ENCODE measurements around the gene OR6K3. TPM values are rescaled to one million over a fixed set of nuclear protein-coding genes. Genes with fewer than 3 reads are reported as not detected.

Gene OR6K3
- total RNA-seq, 1 donor from 2014 or later: not detected

DNA sequence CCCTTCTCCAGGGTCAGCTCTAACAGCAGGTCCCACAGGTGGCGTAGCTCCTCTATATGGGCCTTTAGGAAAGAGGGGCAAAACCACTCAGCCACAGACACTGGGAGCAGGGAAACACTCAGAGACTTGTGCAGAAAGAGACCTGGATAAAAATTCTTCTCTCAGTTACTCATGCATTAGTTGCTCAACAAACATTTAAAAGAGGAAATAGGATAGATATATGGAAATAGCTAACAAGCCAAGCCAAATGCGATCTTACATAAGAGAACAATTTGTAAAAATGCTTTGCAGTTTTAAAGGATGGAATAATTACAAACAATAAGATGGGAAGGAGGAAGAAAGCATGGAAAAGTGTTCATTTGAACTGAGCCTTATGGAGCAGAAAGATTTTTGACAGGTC lies 38.9 kb downstream of the OR6K3 start:
- H3K4me3 Mint-ChIP-seq (ENCODE audit: low read depth): no peak overlapping the region
- peaks cover 2% of the 10 kb centered on the region for H3K4me1 Mint-ChIP-seq (ENCODE audit: low read depth)
- H3K27me3 Mint-ChIP-seq (ENCODE audit: low read depth): peaks cover 19% of the 10 kb centered on the region
- no peak for DNase-seq (ENCODE audit: low spot score)
- no peaks in the 10 kb centered on the region for H3K9me3 Mint-ChIP-seq
- H3K36me3 Mint-ChIP-seq (ENCODE audit: low read depth): no peaks in the 10 kb centered on the region
- intact Hi-C loops (cut with micrococcal nuclease): no loop called here
- H3K27ac Mint-ChIP-seq: no peak overlapping the region

DNA sequence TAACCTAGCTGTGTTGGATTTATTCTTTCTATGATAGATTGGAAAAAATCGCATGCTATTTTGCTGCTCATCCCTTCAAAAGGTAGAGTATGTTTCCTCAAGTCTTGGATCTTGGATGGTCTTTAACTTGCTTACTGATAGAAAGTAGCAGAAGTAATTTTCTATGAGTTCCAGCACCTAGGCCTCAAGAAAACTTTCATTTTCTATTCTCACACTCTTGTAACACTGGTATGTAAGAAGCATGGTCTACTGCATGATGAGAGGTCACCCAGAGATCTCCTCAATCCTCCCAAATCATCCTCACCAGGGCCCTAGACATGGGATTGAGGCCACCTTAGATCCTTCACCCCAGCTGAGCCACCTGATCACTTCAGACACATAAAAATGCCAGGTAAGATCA lies 41.2 kb downstream of the OR6K3 start:
- Mint-ChIP-seq H3K4me3 (ENCODE audit: low read depth) (no peak overlapping the region), H3K4me1 (ENCODE audit: low read depth) (peaks cover 4% of the 10 kb centered on the region), H3K9me3 (no peaks in the 10 kb centered on the region), H3K27ac (no peak overlapping the region), H3K36me3 (ENCODE audit: low read depth) (no peaks in the 10 kb centered on the region), H3K27me3 (ENCODE audit: low read depth) (peaks cover 18% of the 10 kb centered on the region)
- no peak for DNase-seq (ENCODE audit: low spot score)
- intact Hi-C loops (cut with micrococcal nuclease): no loop called here

DNA sequence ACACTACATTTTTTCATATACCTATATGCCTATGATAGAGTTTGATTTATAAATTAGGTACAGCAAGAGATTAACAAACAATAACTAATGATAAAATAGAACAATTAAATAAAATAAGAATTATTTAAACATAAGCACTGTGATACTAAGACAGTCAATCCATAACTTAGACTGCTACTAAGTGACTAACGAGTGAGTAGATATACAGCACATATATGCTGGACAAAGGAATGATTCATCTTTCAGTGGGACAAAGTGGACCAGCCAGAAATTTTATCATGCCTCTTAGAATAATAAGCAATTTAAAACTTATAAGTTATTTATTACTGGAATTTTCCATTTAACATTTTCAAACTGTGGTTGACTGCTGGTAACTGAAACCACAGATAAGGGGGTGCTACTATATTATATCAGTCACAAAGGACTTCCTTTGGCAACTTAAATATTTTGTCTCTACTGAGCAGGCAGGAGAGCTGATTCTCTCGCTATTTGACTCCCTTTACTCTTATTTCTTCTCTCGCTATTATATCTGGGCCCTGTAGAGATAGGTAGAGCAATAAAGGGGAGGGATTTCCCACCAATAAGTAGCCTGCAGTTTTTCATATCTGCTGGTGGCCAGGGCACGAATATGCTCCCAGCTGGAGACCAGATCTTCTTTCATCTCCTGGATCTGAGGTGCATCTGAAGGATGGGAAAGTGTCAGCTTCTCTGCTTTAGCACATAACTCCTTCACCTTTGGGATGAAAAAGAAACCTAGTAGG lies 44.8 kb downstream of the OR6K3 start:
- DNase-seq (ENCODE audit: low spot score): no peak
- Mint-ChIP-seq H3K4me1 (ENCODE audit: low read depth) (peaks cover 4% of the 10 kb centered on the region), H3K27me3 (ENCODE audit: low read depth) (peaks cover 16% of the 10 kb centered on the region), H3K4me3 (ENCODE audit: low read depth) (no peak overlapping the region), H3K9me3 (no peaks in the 10 kb centered on the region), H3K27ac (no peak overlapping the region), H3K36me3 (ENCODE audit: low read depth) (no peaks in the 10 kb centered on the region)
- intact Hi-C loops (cut with micrococcal nuclease): no loop called here

DNA sequence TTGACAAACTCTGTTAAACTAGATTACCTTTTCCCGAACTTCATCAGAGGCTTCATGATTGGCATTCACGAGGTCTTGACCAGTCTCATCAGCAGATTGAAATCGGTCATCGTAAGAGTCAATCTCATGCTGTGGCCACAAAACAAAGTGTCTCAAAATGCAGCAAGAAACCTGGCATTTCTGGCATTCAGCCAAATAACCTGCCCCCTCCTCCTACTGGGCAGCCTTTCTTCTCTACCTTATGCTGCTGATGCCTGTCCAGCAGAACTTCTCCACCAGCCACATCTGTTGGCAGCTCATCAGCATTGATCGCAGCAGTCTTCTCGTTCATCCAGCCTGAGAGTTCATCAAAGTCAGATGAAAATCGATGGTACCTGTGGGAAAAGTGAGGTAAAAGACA lies 46.2 kb downstream of the OR6K3 start:
- H3K27ac Mint-ChIP-seq: no peak overlapping the region
- no peak overlapping the region for H3K4me3 Mint-ChIP-seq (ENCODE audit: low read depth)

More for the DNA sequence above, 46.2 kb downstream of the OR6K3 start:
- Mint-ChIP-seq H3K36me3 (ENCODE audit: low read depth) (no peaks in the 10 kb centered on the region), H3K4me1 (ENCODE audit: low read depth) (peaks cover 4% of the 10 kb centered on the region), H3K27me3 (ENCODE audit: low read depth) (peaks cover 18% of the 10 kb centered on the region), H3K9me3 (no peaks in the 10 kb centered on the region)
- no peak for DNase-seq (ENCODE audit: low spot score)
- intact Hi-C loops (cut with micrococcal nuclease): no loop called here

Other genes with a start within 250 kb of the OR6K3 start
- gene OR10R2, start 248.5 kb downstream of the OR6K3 start, total RNA-seq: not detected in 2 replicates
- not detected in 2 replicates for gene OR6Y1, start 166.3 kb downstream of the OR6K3 start, total RNA-seq
- gene OR6P1, start 150.1 kb downstream of the OR6K3 start, total RNA-seq: not detected in 2 replicates
- not detected in 2 replicates for gene OR10X1, start 140.8 kb downstream of the OR6K3 start, total RNA-seq
- gene OR10Z1, start 115.5 kb downstream of the OR6K3 start, total RNA-seq: not detected in 2 replicates
- gene SPTA1, start 34.0 kb downstream of the OR6K3 start, total RNA-seq: 0.02 and 0.30 TPM in 2 replicates
- not detected in 2 replicates for gene OR6K2, start 20.1 kb downstream of the OR6K3 start, total RNA-seq
- not detected in 2 replicates for gene OR6K6, start 34.0 kb upstream of the OR6K3 start, total RNA-seq
- not detected in 2 replicates for gene OR6N1, start 51.5 kb upstream of the OR6K3 start, total RNA-seq
- gene OR6N2, start 60.5 kb upstream of the OR6K3 start, total RNA-seq: not detected in 2 replicates
- not detected in 2 replicates for gene MNDA, start 110.6 kb upstream of the OR6K3 start, total RNA-seq
- gene PYHIN1, start 210.8 kb upstream of the OR6K3 start, total RNA-seq: 7.4 and 10.0 TPM in 2 replicates